ENCODE measurements around the gene ATP1A1.

GRCh38 chr1:116375148-116375886 is 2.3 kb downstream of the ATP1A1 start:
- TF ChIP-seq CTCF (IDR thresholded peaks at IDR 0.05) (no peak), EP300 (IDR thresholded peaks at IDR 0.05; ENCODE audit: low read depth) (no peak), POLR2AphosphoS5 (IDR thresholded peaks at IDR 0.05) (no peak)
